ENCODE data around the gene CNDP1.

Gene CNDP1

GRCh38 chr18:74507097-74507881 is 27.0 kb upstream of the CNDP1 start:
- no peak for DNase-seq (ENCODE audit: low read depth)

GRCh38 chr18:74507927-74508326 is 26.4 kb upstream of the CNDP1 start:
- DNase-seq (ENCODE audit: low read depth), result no peak

- no peak for DNase-seq (ENCODE audit: low read depth)
Observed at GRCh38 chr18:74508366-74508765, 25.9 kb upstream of the CNDP1 start.

GRCh38 chr18:74508821-74509225 is 25.5 kb upstream of the CNDP1 start:
- DNase-seq (ENCODE audit: low read depth), result no peak

- no peak for DNase-seq (ENCODE audit: low read depth)
Observed at GRCh38 chr18:74509856-74510769, 24.2 kb upstream of the CNDP1 start.

- DNase-seq (ENCODE audit: low read depth), result no peak
Observed at GRCh38 chr18:74510770-74511095, 23.6 kb upstream of the CNDP1 start.

- DNase-seq (ENCODE audit: low read depth), result no peak
Observed at GRCh38 chr18:74511823-74512222, 22.5 kb upstream of the CNDP1 start.

GRCh38 chr18:74512321-74513053 is 21.8 kb upstream of the CNDP1 start:
- no peak for DNase-seq (ENCODE audit: low read depth)

- DNase-seq (ENCODE audit: low read depth), result no peak
Observed at GRCh38 chr18:74513149-74513882, 21.0 kb upstream of the CNDP1 start.

- DNase-seq (ENCODE audit: low read depth), result no peak
Observed at GRCh38 chr18:74513883-74514205, 20.5 kb upstream of the CNDP1 start.

GRCh38 chr18:74514860-74515495 is 19.3 kb upstream of the CNDP1 start:
- DNase-seq (ENCODE audit: low read depth), result no peak

- DNase-seq (ENCODE audit: low read depth), result no peak
Observed at GRCh38 chr18:74515620-74516231, 18.6 kb upstream of the CNDP1 start.

- DNase-seq (ENCODE audit: low read depth), result no peak
Observed at GRCh38 chr18:74516271-74517235, 17.7 kb upstream of the CNDP1 start.

GRCh38 chr18:74517236-74517630 is 17.1 kb upstream of the CNDP1 start:
- DNase-seq (ENCODE audit: low read depth), result no peak

GRCh38 chr18:74518456-74519295 is 15.6 kb upstream of the CNDP1 start:
- no peak for DNase-seq (ENCODE audit: low read depth)

GRCh38 chr18:74519320-74520095 is 14.8 kb upstream of the CNDP1 start:
- no peak for DNase-seq (ENCODE audit: low read depth)

GRCh38 chr18:74520096-74520833 is 14.0 kb upstream of the CNDP1 start:
- no peak for DNase-seq (ENCODE audit: low read depth)

Data from activated T-helper 1 cell treated with Interleukin-2 at 50 U/mL for 16 hours (primary cell).